H1 (cell line): Measurements from ENCODE around the gene ALX1. TPM values are rescaled to one million over a fixed set of nuclear protein-coding genes. Genes with fewer than 3 reads are reported as not detected.

Source experiments
- CTCF ChIA-PET: fragments of 300-600 bp; sonication (Branson Sonifier 250); formaldehyde crosslinking; loops from one replicate; lab custom pipeline; 2021; ENCODE audit not compliant: partially characterized antibody; lab: Charles Lee
- POLR2A ChIA-PET: fragments of 300-600 bp; sonication (Branson Sonifier 250); formaldehyde crosslinking; loops from one replicate; lab custom pipeline; 2021; ENCODE audit warnings: inconsistent platforms; ENCODE audit not compliant: partially characterized antibody; lab: Charles Lee
- DNase-seq, 2 experiments: peaks; one replicate each; pipeline versions ENCODE4 v3.0.0 to v3.0.0-alpha.2; 2010 to 2022; ENCODE audit warnings: low spot score in 2 of 2, low read depth in 1 of 2, mixed read lengths in 1 of 2
- FAIRE-seq: peaks from 2 replicates; lab custom pipeline; 2011; peaks lifted over from hg19 to GRCh38; lab: Jason Lieb, UNC
- H2AFZ ChIP-seq: 2 replicates; pipeline ENCODE4 v1.8.1; 2012; ENCODE audit warnings: low read length, inconsistent platforms
- H2AK5ac ChIP-seq: 2 replicates; pipeline ENCODE4 v1.6.1; 2013; ENCODE audit warnings: low read depth, low read length
- H2BK120ac ChIP-seq: replicated peaks from 2 replicates; pipeline ENCODE3; 2013; ENCODE audit warnings: low read depth, low read length, inconsistent platforms
- H2BK12ac ChIP-seq: 2 replicates; pipeline ENCODE4 v1.6.1; 2013; ENCODE audit warnings: low read depth, low read length
- H2BK15ac ChIP-seq: 2 replicates; pipeline ENCODE4 v1.6.1; 2013; ENCODE audit warnings: low read length
- H2BK20ac ChIP-seq: 2 replicates; pipeline ENCODE4 v1.6.1; 2013; ENCODE audit warnings: low read length
- H2BK5ac ChIP-seq: 2 replicates; pipeline ENCODE4 v1.6.1; 2013; ENCODE audit warnings: low read depth, low read length
- H3K14ac ChIP-seq: 2 replicates; pipeline ENCODE4 v1.6.1; 2013; ENCODE audit warnings: inconsistent platforms; ENCODE audit not compliant: insufficient read length
- H3K18ac ChIP-seq: 2 replicates; pipeline ENCODE4 v1.6.1; 2013; ENCODE audit warnings: low read length; ENCODE audit errors: extremely low read depth
- H3K23ac ChIP-seq: 2 replicates; pipeline ENCODE4 v1.6.1; 2013; ENCODE audit warnings: inconsistent platforms; ENCODE audit not compliant: insufficient read length
- H3K23me2 ChIP-seq: 2 replicates; pipeline ENCODE4 v1.6.1; 2013; ENCODE audit warnings: low read depth, low read length
- H3K27ac ChIP-seq: 2 replicates; pipeline ENCODE4 v1.6.1; 2011; ENCODE audit warnings: low read depth, low read length, inconsistent platforms
- H3K27me3 ChIP-seq, 4 experiments: replicated peaks in 1 of 4; 1 replicate in 1 of 4; 2 replicates in 3 of 4; pipeline versions ENCODE4 v1.6.1 to v1.8.1; 2011 to 2013; ENCODE audit warnings: low read length in 3 of 4, mild to moderate bottlenecking in 3 of 4, inconsistent platforms in 2 of 4, mixed read lengths in 2 of 4, moderate library complexity in 1 of 4; ENCODE audit not compliant: control insufficient read depth in 3 of 4, insufficient read depth in 3 of 4; ENCODE audit errors: extremely low read depth in 1 of 4
- H3K36me3 ChIP-seq, 4 experiments: 2 replicates each; pipeline versions ENCODE4 v1.6.1 to v1.8.1; 2011 to 2013; ENCODE audit warnings: mild to moderate bottlenecking in 4 of 4, low read length in 3 of 4, moderate library complexity in 2 of 4, control low read depth in 1 of 4, inconsistent platforms in 1 of 4; ENCODE audit not compliant: insufficient read depth in 4 of 4, control insufficient read depth in 2 of 4
- H3K4ac ChIP-seq: replicated peaks from 2 replicates; pipeline ENCODE3; 2013; ENCODE audit warnings: low read length, low read depth, mixed read lengths, inconsistent platforms; ENCODE audit not compliant: insufficient read length
- H3K4me1 ChIP-seq, 4 experiments: replicated peaks in 1 of 4; 1 replicate in 1 of 4; 2 replicates in 3 of 4; pipeline versions ENCODE4 v1.6.1 to v1.8.1; 2011 to 2013; ENCODE audit warnings: low read length in 3 of 4, inconsistent platforms in 2 of 4, mixed read lengths in 1 of 4; ENCODE audit not compliant: insufficient read depth in 4 of 4, control insufficient read depth in 3 of 4
- H3K4me2 ChIP-seq, 2 experiments: 2 replicates each; pipeline versions ENCODE4 v1.6.1 to v1.8.1; 2011 to 2013; ENCODE audit warnings: low read depth in 2 of 2, low read length in 2 of 2, control low read depth in 1 of 2, inconsistent platforms in 1 of 2, mild to moderate bottlenecking in 1 of 2; ENCODE audit not compliant: insufficient read depth in 1 of 2
- H3K4me3 ChIP-seq, 4 experiments: fragments of 200-600, 300-600 bp in 1 of 4; sonication (generic), shearing (Covaris generic), sonication (Bioruptor Twin) in 1 of 4; 2 replicates each; pipeline versions ENCODE4 v1.5.1 to v1.8.1; 2011 to 2016; ENCODE audit warnings: low read length in 4 of 4, low read depth in 3 of 4, control low read depth in 2 of 4, inconsistent platforms in 2 of 4, mild to moderate bottlenecking in 2 of 4, mixed read lengths in 1 of 4, moderate library complexity in 1 of 4; ENCODE audit not compliant: insufficient read depth in 2 of 4; ENCODE audit errors: extremely low read depth in 1 of 4
- H3K56ac ChIP-seq: replicated peaks from 2 replicates; pipeline ENCODE3; 2013; ENCODE audit warnings: low read depth, mild to moderate bottlenecking, mixed read lengths, low read length, inconsistent platforms; ENCODE audit not compliant: insufficient read length
- H3K79me1 ChIP-seq: 2 replicates; pipeline ENCODE4 v1.6.1; 2013; ENCODE audit warnings: low read depth, low read length, control low read depth
- H3K79me2 ChIP-seq, 2 experiments: 2 replicates each; pipeline versions ENCODE4 v1.6.1 to v1.8.1; 2012 to 2013; ENCODE audit warnings: low read length in 2 of 2, mild to moderate bottlenecking in 2 of 2, inconsistent platforms in 1 of 2; ENCODE audit not compliant: insufficient read depth in 2 of 2, control insufficient read depth in 1 of 2
- H3K9ac ChIP-seq, 4 experiments: replicated peaks in 1 of 4; 1 replicate in 1 of 4; 2 replicates in 3 of 4; pipeline versions ENCODE4 v1.6.1 to v1.8.1; 2011 to 2013; ENCODE audit warnings: low read depth in 3 of 4, low read length in 3 of 4, control low read depth in 2 of 4, mild to moderate bottlenecking in 2 of 4, moderate library complexity in 2 of 4, inconsistent platforms in 1 of 4; ENCODE audit errors: extremely low read depth in 1 of 4
- H3K9me3 ChIP-seq, 2 experiments: 2 replicates each; pipeline versions ENCODE4 v1.6.1 to v1.8.1; 2012 to 2013; ENCODE audit warnings: mild to moderate bottlenecking in 2 of 2, moderate library complexity in 2 of 2, control low read depth in 1 of 2, inconsistent platforms in 1 of 2, low read depth in 1 of 2, low read length in 1 of 2, mixed read lengths in 1 of 2; ENCODE audit not compliant: insufficient read depth in 2 of 2
- H4K20me1 ChIP-seq, 2 experiments: replicated peaks in 1 of 2; 2 replicates each; pipeline versions ENCODE3 to v1.8.1; 2011 to 2013; ENCODE audit warnings: inconsistent platforms in 2 of 2, low read length in 2 of 2, mild to moderate bottlenecking in 1 of 2; ENCODE audit not compliant: insufficient read depth in 2 of 2, control insufficient read depth in 1 of 2
- H4K5ac ChIP-seq: 2 replicates; pipeline ENCODE4 v1.6.1; 2013; ENCODE audit warnings: low read length, low read depth, mixed read lengths, inconsistent platforms; ENCODE audit not compliant: insufficient read length
- H4K8ac ChIP-seq: 2 replicates; pipeline ENCODE4 v1.8.0; 2013; ENCODE audit warnings: mild to moderate bottlenecking, moderate library complexity, low read length, inconsistent platforms; ENCODE audit not compliant: insufficient read depth; ENCODE audit errors: extremely low read depth
- H4K91ac ChIP-seq: replicated peaks from 2 replicates; pipeline ENCODE3; 2013; ENCODE audit warnings: low read length, mixed read lengths, inconsistent platforms; ENCODE audit not compliant: insufficient read length
- ASH2L ChIP-seq: fragments of 200-600, 300-600 bp; sonication (generic); IDR thresholded peaks from one replicate; pipeline ENCODE4 v1.7.1; 2017; ENCODE audit warnings: low read length
- BACH1 ChIP-seq: IDR thresholded peaks from 2 replicates; pipeline ENCODE4 v1.6.1; 2012; ENCODE audit warnings: low read length, improper control_type of control experiment
- CTBP2 ChIP-seq: IDR thresholded peaks from 2 replicates; pipeline ENCODE4 v1.7.0; 2011; ENCODE audit warnings: borderline replicate concordance, mild to moderate bottlenecking, moderate library complexity, mixed read lengths, low read length; ENCODE audit not compliant: insufficient read depth, insufficient read length
- E2F6 ChIP-seq: IDR thresholded peaks from 2 replicates; pipeline ENCODE4 v1.6.1; 2012; ENCODE audit warnings: inconsistent platforms
- GABPA ChIP-seq: IDR thresholded peaks from 2 replicates; pipeline ENCODE4 v1.6.1; 2011; ENCODE audit warnings: mild to moderate bottlenecking, low read length, moderate library complexity, borderline replicate concordance; ENCODE audit not compliant: insufficient read depth
- JUN ChIP-seq: IDR thresholded peaks from 2 replicates; pipeline ENCODE4 v1.6.1; 2011; ENCODE audit warnings: low read depth, mild to moderate bottlenecking, improper control_type of control experiment, low read length
- JUND ChIP-seq: IDR thresholded peaks from 2 replicates; pipeline ENCODE4 v1.6.1; 2011; ENCODE audit warnings: mild to moderate bottlenecking, improper control_type of control experiment, low read length
- KDM5A ChIP-seq: fragments of 200-600 bp; IDR thresholded peaks from 2 replicates; pipeline ENCODE4 v1.7.1; 2012; ENCODE audit warnings: mild to moderate bottlenecking, low read length, inconsistent platforms, mixed read lengths
- MAFK ChIP-seq: IDR thresholded peaks from 2 replicates; pipeline ENCODE4 v1.6.1; 2012; ENCODE audit warnings: low read depth, mild to moderate bottlenecking, improper control_type of control experiment, low read length
- POU5F1 ChIP-seq: IDR thresholded peaks from 2 replicates; pipeline ENCODE4 v1.6.1; 2011; ENCODE audit warnings: low read depth, mild to moderate bottlenecking, low read length, moderate library complexity
- RNF2 ChIP-seq: fragments of 200-900, 300-1000 bp; sonication (generic); IDR thresholded peaks from 2 replicates; pipeline ENCODE4 v1.7.1; 2016; ENCODE audit warnings: borderline replicate concordance, low read depth, mild to moderate bottlenecking, antibody characterized with exemption, low read length; ENCODE audit not compliant: poor library complexity, severe bottlenecking; ENCODE audit errors: missing control alignments
- RXRA ChIP-seq: IDR thresholded peaks from 2 replicates; pipeline ENCODE4 v1.6.1; 2011; ENCODE audit warnings: low read depth, mild to moderate bottlenecking, low read length, moderate library complexity; ENCODE audit not compliant: insufficient read depth
- SAP30 ChIP-seq: fragments of 300-600 bp; sonication (generic); IDR thresholded peaks from 2 replicates; pipeline ENCODE4 v1.7.1; 2012; ENCODE audit warnings: low read length, moderate library complexity, mild to moderate bottlenecking, inconsistent platforms; ENCODE audit not compliant: insufficient read depth, insufficient replicate concordance
- SP2 ChIP-seq: IDR thresholded peaks from 2 replicates; pipeline ENCODE4 v1.6.1; 2012; ENCODE audit warnings: mild to moderate bottlenecking, low read length, inconsistent platforms
- WGBS, 2 experiments: shearing (Covaris generic) in 1 of 2; methylation state at CpG; one replicate each; pipeline versions ENCODE4 v1.1.6 to v1.1.7; 2013 to 2015; ENCODE audit warnings: low lambda C conversion rate in 2 of 2, mixed read lengths in 2 of 2, inconsistent platforms in 1 of 2, low coverage in 1 of 2, missing lambda C conversion rate in 1 of 2; ENCODE audit not compliant: insufficient replicate concordance in 2 of 2, insufficient coverage in 1 of 2, insufficient read length in 1 of 2; ENCODE audit errors: extremely low coverage in 1 of 2, missing lambda C conversion rate in 1 of 2; 5-methylcytosine and 5-hydroxymethylcytosine counted together
- polyA plus RNA-seq, 7 experiments: library from polyadenylated mRNA; depleted of rRNA in 3 of 7; stranded (reverse) in 5 of 7; unstranded in 2 of 7; fragments of >200 nt in 5 of 7; fragments of 200-250 nt in 2 of 7; gene quantifications; 1 replicate in 5 of 7; 2 replicates in 1 of 7; 4 replicates in 1 of 7; pipeline versions ENCODE4 v1.2.1 to v1.2.3, GENCODE V29; 2011 to 2013; ENCODE audit warnings: missing spikeins in 2 of 7, mixed read lengths in 2 of 7
- total RNA-seq: library from RNA; stranded (reverse); fragmentation: NEBNext Ultra II Directional; extraction: Animal tissue kit (Norgen Biotek cat#: 25700); gene quantifications from 2 replicates; pipeline ENCODE4 v1.2.1, GENCODE V29; 2021

The ALX1 gene
- total and polyA plus RNA-seq, 2 of the 8 experiments (the other 6 are each of a cell fraction or from before 2014, with no cell fraction given): 0.41 to 0.73 TPM

DNA sequence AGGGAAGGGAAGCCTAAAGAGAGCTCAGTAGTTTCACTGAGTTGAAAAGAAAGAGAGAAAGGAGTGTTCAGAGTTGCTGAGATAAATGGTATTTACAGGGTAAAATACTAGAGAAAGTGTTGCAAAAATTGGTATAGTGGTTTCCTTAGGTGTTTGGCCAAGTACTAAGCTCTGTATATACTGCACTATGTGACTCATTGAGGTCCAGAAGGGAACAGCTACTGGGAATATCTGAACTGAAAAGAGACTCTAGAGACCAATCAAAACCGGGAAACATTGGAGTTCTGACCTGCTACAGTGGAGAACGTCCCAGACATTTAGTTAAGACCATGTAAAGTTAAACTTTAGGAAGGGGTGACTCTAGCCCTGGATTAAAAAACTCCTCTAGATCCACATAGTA is 42.7 kb upstream of the ALX1 start:
- Histone ChIP-seq H3K79me1 (no peaks in the 10 kb centered on the region), H3K9ac (no peak overlapping the region), H4K91ac (no peak overlapping the region), H2BK5ac (no peak overlapping the region), H3K9me3 (peaks cover 0 to 4% of the 10 kb centered on the region in 2 experiments; a peak in 1 of 4 replicates), H3K79me2 (no peaks in the 10 kb centered on the region), H2AK5ac (no peak overlapping the region), H3K36me3 (no peaks in the 10 kb centered on the region), H3K4me3 (no peak overlapping the region), H2AFZ (no peak overlapping the region), H4K5ac (no peak overlapping the region), H2BK120ac (no peak overlapping the region), H4K20me1 (no peaks in the 10 kb centered on the region), H3K4me2 (no peak overlapping the region), H3K14ac (no peak overlapping the region), H3K4ac (no peak overlapping the region), H3K56ac (no peak overlapping the region), H2BK15ac (no peak overlapping the region), H3K23ac (no peak overlapping the region), H3K4me1 (no peaks in the 10 kb centered on the region), H3K23me2 (no peaks in the 10 kb centered on the region), H3K27ac (no peak overlapping the region), H3K18ac (no peak overlapping the region), H2BK20ac (no peak overlapping the region), H2BK12ac (no peak overlapping the region), H3K27me3 (no peaks in the 10 kb centered on the region), H4K8ac (no peak overlapping the region)
- 84% methylated on average over 2 of the region's 2 CpGs; no CpG with 5 or more reads in 1 of the 2 experiments for WGBS, 2 experiments
- DNase-seq (no peak), FAIRE-seq (no peak)
- POLR2A ChIA-PET: no interaction called here
- CTCF ChIA-PET: interaction anchor here (0.7 to 2.0 kb wide), 2 partner anchors 23 to 73 kb away, joined by 3 to 5 read pairs; no protein-coding TSS in a partner anchor
- TF ChIP-seq RXRA (no peak), E2F6 (no peak), CTBP2 (no peak), GABPA (no peak), SAP30 (no peak), JUND (no peak), ASH2L (no peak), BACH1 (no peak), POU5F1 (no peak), RNF2 (no peak), KDM5A (no peak), JUN (no peak), SP2 (no peak), MAFK (no peak)
